GM18858 (cell line): ENCODE measurements around the gene DDX3X.

Experiments
- ATAC-seq: cut with Tn5 transposase; IDR thresholded peaks from one replicate; pipeline ENCODE4 v1.9.1; 2021; ENCODE audit not compliant: unreplicated experiment

DDX3X gene

DNA sequence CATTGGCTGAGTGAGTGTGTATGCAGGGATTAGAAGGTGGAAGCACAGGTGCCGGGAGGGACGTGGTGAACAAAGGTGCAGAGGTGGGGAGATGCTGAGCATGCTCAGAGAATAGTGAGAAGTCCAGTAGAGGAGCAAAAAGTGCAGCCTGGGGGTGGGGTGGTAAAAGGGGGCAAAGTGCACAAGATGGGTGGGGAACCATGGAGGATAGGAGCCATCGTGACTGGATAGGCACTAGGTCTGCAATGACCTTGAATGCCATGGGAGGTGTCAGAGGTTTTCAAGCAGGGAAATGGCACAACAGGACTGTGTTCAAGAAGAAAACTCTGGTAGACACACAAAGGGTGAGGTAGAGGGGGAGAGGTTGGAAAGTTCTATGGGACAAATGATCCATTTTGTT, 6.6 kb upstream of the DDX3X start:
- ATAC-seq, result no peak

DNA sequence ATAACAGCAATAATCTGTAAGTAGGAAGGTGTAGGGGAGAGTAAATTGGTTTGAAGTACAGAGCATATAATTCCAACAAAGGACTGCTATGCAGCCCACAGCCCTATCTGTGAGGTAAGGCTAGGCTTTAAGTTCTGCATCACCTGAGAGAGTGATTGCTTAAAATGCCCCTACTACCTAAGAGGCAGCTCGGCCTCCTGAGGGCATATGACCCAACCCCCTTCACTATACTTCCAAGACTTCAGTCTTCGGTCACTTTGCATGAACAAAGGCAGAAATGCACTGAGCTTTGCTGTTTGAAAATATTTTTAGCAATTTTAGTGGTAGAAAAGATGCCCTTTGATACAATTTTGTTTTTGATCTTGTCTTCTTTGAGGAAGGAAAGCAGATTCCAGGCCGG, 4.9 kb upstream of the DDX3X start:
- ATAC-seq, result no peak

DNA sequence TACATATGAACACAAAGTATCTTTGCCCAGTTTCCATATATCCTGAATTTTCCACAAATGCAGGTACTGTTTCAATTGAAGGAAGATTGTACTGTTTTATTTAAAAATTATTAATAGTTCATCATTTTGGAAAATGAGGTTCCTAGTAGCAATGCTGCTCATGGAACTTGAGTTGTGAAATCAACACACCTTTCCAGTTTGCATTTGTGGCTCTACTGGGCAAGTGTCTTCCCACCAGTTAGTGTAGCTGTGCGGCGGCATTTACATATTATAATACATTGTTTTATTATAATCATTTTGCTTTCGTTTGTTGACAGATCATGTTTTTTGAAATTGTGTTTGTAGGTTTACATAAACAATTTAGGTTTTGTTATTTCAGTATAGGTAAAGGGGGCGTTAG, 2.0 kb upstream of the DDX3X start:
- no peak for ATAC-seq

DNA sequence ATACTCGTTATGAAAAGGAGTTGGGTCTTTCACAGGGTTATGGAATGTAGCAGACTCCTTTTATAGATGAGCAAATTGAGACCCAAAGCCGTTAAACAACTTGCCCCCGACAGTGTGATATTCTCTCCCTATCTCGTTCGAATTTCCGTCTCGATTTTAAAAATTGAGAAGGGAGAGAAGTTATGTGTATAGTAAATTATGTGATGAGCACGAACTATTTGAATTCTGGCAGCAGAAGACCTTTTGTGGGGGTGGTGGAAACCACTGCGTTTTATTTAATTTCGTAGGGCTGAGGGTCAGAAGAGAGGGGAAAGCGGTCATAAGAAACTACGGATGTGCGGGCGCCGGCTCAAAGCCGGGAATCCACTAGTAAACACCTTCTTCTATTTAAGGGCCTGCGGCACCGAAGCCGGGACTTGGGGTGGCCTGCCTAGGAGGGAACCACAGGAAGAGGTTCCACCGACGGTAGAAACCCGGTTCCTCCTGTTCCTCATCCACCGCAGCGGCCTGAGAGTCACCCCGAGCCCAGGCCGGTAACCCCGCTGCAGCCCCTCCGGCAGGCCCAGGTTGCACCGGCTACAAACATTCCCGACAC, 1.5 kb upstream of the DDX3X start:
- peak; percentile 5 for ATAC-seq

DNA sequence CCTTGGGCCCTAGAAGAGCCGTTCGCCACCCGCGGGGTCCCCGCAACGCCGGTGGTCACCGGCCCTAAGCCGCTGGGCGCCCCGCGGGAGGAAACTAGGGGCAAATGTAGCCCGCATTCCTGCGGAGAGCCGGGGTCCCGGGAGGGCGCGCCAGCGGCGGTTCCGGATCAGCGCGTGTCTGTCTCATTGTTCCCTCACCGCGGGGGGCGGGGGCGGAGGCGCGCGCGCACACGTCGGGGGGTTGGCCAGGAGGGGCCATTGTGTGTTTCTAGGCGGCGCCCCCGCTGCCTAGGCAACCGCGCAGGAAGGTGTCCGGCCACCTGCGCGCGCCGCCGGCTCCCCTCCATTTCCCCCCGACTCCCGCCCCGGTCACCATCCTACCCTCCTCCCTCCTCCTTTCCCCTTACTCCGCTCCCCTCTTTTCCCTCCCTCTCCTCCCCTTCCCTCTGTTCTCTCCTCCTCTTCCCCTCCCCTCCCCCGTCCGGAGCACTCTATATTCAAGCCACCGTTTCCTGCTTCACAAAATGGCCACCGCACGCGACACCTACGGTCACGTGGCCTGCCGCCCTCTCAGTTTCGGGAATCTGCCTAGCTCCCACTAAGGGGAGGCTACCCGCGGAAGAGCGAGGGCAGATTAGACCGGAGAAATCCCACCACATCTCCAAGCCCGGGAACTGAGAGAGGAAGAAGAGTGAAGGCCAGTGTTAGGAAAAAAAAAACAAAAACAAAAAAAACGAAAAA, 789 bp upstream of the DDX3X start:
- peak; percentile 27 for ATAC-seq

DNA sequence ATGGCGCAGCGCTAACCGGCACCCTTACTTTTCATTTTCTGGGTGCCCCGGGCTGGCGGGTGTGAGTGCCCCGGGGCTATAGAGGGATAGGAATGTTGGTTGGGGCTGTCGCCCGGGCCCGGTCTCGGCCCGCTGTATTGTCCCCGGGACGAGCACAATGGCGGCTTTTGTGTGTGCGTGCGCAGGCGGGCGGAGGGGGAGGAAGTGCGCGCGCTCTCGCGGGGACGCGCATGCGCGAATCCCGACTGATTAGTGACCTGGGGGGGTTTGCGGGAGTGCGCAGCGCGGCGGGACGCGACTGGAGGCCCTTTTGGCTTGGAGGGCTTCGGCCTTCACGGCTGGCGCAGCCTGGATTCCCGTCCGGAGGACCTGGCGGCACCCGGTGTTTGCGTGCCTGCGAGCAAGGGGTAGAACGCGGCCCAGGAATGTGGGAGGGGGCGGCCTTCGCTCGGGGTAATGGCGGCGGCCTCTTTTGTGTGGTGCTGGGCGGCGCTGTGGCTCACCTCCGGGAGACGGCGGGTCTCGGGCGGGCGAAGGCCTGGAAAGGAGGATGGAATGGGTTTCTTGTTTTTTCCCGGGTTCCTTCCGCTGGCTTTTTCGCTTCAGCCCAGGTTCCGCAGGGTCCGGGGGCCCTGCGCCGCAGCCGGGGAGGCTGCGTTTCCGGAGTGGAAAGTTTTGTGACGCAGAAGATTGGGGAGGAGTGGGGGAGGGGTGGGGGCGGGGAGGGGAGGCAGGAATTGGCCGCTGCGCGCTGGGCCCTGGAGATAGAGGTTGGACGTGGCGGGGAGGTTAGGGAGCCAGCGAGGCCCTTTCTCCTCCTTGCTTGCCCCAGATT, 618 bp downstream of the DDX3X start:
- ATAC-seq, result peak; percentile 8

DNA sequence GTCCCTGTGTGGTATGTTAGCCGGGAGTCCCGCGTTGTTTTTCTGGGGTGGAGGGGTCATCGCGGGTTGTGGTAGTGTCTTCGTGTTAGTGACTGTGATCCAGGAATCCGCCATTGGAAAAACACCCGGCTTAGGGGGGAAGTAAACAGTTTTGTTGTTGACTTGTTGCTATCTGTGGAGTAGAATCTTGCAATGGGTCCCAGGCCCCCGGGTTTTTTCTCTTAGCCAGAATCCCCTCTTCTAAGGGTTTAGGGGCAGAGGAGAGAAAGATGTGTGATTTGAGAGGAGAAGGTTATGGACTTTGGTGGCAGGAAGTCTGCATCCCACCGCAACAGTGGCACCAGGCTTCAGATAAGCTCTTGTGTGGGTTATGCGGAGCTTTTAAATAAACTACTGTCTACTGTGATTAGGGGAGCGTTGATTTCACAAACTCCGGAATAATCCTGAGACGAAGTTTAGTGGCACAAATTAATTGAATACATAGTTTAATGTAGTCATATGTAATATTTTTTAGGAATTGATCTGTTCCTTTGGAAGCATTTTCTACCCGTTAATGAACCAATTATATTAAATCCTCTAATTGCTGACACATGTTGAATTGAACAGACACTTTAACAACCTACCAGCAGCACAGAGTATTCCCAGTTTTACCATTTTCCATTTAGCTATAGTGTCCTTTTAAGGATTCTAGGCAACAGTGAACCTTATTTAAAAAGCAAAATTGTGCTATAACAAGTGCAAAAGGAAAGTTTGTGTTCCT, 1.4 kb downstream of the DDX3X start:
- no peak for ATAC-seq

DNA sequence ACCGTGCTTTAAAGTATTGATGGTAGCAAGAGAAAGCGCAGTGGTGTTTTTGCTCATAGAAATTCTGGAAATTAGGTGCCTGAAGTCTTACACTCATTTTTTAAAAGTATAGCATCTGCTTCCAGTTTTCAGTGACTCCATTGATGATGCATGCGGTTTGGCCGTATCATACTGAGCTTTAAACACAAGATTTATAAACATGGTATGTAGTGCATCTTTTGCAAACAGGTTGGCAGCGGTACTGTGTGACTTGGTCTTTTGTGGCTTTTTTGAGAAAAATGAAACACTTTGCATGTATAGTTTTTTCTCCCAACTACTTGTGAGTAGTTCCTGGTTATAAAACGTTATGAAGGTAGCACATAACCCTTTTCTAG, 2.0 kb downstream of the DDX3X start:
- ATAC-seq, result no peak

DNA sequence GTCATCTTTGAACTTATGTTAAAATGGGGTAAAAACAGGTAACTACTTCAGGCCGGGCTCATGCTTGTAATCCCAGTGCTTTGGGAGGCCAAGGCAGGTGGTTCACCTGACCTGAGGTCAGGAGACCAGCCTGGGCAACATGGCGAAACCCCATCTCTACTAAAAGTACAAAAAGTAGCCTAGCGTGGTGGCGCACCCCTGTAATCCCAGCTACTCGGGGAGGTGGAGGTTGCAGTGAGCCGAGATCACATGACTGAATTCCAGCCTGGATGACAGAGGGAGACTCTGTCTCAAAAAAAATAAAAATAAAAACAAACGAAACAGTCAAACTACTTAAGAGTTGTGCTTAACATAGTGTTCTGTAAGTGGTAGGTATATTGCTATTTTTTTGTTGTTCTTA, 2.5 kb downstream of the DDX3X start:
- ATAC-seq, result no peak

DNA sequence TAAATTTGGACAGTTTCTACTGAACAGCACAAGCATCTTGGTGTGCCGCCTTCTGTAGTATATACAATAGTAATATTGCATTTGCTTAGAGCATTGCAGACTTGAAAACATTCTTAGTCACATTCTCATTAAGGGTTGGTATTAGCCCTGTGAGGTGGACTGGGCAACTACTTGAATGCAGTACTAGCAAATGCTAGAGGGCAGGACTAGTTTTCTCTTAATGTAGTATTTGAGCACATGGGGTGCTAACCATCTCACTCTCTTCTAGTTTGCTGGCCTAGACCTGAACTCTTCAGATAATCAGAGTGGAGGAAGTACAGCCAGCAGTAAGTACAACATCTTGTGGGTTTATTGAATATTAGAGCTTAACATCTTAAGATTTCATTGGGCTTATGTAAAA, 3.2 kb downstream of the DDX3X start:
- no peak for ATAC-seq

DNA sequence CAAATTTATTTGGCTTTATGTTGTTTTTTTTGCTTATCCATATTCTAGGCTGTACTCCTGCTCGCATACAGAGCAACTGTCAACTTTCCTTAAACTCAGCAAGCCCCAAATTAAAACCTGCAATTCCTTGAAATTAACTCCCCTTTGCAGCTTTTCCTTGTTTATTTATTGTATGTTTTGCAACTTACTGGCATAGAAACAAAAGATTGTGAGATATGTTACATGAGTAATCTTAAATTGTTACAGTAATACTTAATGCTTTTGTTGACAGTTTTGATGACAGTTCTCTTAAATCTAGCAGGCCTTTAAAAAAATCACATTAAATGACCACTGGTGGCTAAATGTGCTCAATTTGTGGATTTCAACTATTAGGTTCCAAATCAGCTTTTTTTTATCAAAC, 4.5 kb downstream of the DDX3X start:
- ATAC-seq, result no peak

DNA sequence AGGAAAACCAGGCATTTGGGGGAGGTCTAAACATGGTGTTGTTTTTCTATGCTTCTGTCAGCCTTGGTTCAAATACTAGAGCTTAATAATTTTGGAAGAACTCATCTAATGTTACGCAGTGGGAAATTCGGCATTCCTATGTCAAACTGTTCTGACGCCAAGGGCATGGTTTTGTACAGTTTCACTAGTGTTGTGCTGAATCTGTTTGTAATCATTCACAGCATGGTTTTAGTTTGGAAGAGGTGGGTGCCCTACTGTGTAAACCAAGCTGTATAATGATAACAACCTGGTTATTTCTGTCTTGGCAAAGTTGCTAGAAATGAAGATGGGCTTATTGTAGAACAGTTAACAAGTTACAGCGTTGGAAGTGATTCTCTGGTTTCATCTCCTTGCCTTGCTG, 5.2 kb downstream of the DDX3X start:
- no peak for ATAC-seq

DNA sequence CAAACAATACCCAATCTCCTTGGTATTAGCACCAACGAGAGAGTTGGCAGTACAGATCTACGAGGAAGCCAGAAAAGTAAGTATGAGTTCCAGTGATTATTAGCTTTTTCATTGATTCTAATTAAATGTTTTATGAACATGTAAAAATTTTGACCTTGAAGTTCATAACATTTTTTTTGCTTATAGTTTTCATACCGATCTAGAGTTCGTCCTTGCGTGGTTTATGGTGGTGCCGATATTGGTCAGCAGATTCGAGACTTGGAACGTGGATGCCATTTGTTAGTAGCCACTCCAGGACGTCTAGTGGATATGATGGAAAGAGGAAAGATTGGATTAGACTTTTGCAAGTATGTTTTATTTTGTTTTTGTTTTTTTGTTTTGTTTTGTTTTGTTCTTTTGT, 10.1 kb downstream of the DDX3X start:
- ATAC-seq, result no peak

DNA sequence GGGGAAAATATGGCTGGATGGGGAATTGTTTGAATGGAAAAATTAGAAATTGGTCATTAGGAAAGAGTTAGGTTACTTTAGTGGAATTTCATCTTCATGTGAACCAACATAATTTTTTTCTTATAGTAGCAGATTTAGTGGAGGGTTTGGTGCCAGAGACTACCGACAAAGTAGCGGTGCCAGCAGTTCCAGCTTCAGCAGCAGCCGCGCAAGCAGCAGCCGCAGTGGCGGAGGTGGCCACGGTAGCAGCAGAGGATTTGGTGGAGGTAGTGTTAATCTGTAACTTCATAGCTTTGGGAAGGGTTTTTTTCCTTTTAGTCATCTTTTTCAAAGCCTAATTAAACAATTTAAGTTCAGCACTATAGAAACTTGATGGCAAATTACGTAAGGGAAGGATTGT, 13.2 kb downstream of the DDX3X start:
- no peak for ATAC-seq

DNA sequence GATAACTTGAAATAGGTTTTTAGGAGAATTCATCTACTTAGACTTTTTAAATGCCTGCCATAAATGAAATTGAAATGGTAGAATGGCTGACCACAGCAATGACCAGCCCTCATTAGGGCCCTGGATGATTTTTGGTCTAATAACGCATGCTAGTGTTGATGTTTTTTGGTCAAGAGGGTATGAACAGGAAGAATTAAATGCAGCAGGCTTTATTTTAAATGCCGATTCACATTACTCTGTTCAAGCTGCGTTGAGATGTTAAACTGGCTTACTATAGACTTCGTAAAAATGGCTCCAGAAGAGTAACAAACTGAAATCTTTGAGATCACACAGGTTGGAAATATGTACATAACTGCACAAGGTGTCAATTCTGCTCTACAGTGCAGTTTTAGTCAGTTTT, 14.6 kb downstream of the DDX3X start:
- no peak for ATAC-seq

DNA sequence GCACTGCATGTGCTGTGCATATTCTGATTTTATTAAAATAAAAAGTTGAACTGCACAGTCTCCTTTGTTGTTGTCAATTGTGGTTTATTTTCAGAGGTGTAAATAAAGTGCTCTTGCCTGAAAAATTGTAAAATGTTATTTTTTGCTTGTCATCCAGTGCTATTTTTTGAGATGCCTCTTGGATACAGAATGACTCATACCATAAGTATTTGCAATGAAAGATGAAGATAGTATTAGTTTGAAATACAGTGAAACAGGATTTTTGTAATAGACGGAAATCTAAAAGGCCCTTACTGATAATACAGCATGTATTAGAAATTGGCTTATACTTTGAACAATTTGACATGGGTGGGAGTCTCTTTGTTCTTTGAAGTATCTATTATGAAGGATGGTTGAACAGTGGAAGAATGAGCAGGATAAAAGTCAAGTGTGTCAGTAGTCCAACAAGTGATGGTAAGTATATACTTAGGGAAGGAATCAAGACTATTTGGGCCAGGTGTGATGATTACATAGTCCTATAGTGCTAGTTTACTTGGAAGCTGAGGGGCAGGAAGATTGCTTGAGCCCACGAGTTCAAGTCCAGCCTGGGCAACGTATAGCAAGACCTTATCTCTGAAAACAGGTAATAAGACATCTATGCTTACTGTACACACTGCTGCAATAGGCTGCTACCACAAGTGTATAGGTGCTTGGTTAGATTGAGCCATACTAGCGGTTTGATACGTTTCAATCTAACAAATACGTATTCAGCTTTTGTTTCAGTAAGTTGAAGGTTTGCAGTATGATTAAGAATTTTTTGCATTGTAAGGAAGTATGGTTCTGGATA, 16.4 kb downstream of the DDX3X start:
- no peak for ATAC-seq

DNA sequence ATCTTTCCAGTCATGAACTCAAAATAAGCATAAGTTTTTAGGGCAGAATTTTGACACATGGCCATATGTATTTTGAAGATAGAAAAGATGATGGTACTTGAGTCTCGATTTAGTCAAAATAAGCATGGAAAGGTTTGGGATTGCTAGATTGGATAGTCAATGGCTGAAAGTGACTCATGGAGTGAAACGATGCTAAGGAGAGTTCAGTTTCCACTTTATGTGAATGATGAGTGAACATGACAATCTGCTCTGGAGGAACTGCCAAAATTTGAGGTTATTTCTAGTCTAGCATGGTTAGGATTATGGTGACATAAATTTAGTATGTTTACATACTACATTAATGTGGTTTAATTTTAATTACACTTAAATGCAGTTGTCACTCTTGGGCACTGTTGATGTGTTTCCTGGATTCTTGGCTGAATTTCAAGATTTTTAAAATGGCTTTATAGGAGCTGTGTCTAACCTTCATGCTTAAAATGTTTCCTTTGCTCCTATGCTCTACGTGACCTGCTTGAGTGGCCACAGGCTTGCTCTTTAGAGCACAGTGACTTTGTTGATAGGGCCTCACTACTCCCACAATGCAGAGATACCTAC, 17.1 kb downstream of the DDX3X start:
- ATAC-seq, result no peak

DNA sequence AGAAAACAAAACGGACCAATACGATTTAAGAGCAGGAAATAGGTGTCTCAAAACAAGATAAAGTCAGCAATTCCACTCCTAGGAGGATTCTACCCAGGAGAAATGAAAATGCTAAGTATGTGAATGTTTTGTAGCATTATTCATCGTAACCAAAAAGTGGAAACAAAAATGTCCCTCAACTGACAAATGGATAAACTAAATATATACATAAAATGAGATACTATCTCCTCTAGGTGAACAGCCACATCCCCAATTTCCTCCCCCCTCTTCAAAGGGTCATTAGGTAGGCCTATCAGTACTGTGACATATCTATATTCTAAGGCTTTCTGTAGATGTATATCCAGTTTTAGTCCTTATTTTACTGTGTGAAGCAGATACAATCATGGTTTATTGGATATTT, 18.0 kb downstream of the DDX3X start:
- no peak for ATAC-seq

DNA sequence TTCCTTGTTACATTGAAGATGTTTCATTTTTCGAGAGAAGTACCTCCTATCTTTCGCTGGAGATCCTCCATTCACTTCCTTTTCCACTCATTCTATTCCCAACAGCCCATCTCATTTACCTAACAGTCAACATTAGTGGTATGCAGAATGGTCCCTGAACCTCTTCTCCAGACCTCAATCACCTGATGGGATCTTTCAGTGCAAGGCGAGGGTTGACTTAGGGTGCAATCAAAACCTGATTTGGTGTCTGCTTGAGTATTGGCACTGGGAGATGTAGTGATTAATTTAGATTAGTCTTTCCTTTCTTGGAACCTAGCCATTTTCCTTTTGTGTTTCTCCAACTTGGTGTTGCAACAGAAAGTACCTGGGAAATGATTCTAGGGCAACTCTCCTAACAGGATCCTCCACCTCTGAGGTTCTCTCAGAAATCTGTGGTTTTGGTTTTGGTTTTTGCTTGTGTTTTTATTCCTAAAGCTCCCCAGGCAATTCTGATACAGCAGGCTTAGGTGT, 18.4 kb downstream of the DDX3X start:
- no peak for ATAC-seq

DNA sequence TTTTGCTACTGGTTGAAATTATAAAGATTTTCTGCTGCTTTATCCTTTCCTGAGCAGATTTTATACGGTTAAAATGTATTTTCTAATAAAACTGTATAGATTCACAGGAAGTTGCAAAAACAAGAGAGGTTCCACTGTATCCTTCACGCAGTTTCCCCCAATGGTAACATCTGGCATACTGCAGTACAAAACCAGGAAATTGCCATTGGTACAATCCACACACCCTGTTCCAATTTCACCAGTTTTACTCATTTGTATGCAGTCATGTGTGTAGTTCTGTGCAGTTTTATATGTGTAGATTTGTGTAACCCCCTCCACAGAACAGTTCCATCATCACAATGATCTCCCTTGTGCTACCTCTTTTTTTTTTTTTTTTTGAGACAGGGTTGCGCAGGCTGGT, 20.0 kb downstream of the DDX3X start:
- ATAC-seq, result no peak
